HuH-7 (cell line): ENCODE results near the gene USHBP1.
"Not testable (repeated sequence)": the region's sequence is repeated elsewhere in the genome, so short reads cannot be mapped to it uniquely, and the experiment has no call there.

Experiments
- DNase-seq: peaks from one replicate; pipeline ENCODE4 v3.0.0; 2011; ENCODE audit warnings: low spot score

The USHBP1 gene

GRCh38 chr19:17264641-17264979, at the start of gene USHBP1:
TSS of gene USHBP1 (minus strand) at chr19:17264745. CDS start at chr19:17264299, 446 bp downstream.
- no peak for DNase-seq

GRCh38 chr19:17314007-17314593, 49.6 kb upstream of the USHBP1 start:
- no peak for DNase-seq

GRCh38 chr19:17312189-17313113, 47.9 kb upstream of the USHBP1 start:
- no peak for DNase-seq

- no peak for DNase-seq
Observed at GRCh38 chr19:17311455-17312188, 47.1 kb upstream of the USHBP1 start.

- no peak for DNase-seq
Observed at GRCh38 chr19:17309965-17310461, 45.5 kb upstream of the USHBP1 start.

- peak; percentile 98 for DNase-seq
Observed at GRCh38 chr19:17309198-17309964, 44.8 kb upstream of the USHBP1 start, which contains the start of gene DDA1. TSS of gene DDA1 (plus strand) at chr19:17309563. CDS start at chr19:17309655, 92 bp downstream.

GRCh38 chr19:17307876-17308377, 43.4 kb upstream of the USHBP1 start:
- no peak for DNase-seq

- DNase-seq: no peak
Observed at GRCh38 chr19:17306285-17306714, 41.8 kb upstream of the USHBP1 start.

GRCh38 chr19:17305517-17306284, 41.2 kb upstream of the USHBP1 start, which contains the start of gene MRPL34:
TSS of gene MRPL34 (plus strand) at chr19:17305872. CDS start at chr19:17305893, 21 bp downstream.
- peak; percentile 85 for DNase-seq

GRCh38 chr19:17305216-17305516, 40.6 kb upstream of the USHBP1 start:
- no peak for DNase-seq

- no peak for DNase-seq
Observed at GRCh38 chr19:17304386-17305215, 40.1 kb upstream of the USHBP1 start.

GRCh38 chr19:17303940-17304267, 39.4 kb upstream of the USHBP1 start:
- DNase-seq: no peak

- peak; percentile 97 for DNase-seq
Observed at GRCh38 chr19:17303167-17303939, 38.8 kb upstream of the USHBP1 start, which contains the start of gene ABHD8. TSS of gene ABHD8 (minus strand) at chr19:17303425. CDS start at chr19:17301616, 1,809 bp downstream.

GRCh38 chr19:17302391-17303166, 38.0 kb upstream of the USHBP1 start:
- no peak for DNase-seq

- no peak for DNase-seq
Observed at GRCh38 chr19:17300992-17301619, 36.6 kb upstream of the USHBP1 start.

- no peak for DNase-seq
Observed at GRCh38 chr19:17296976-17297375, 32.4 kb upstream of the USHBP1 start.

GRCh38 chr19:17296273-17296672, 31.7 kb upstream of the USHBP1 start:
- DNase-seq: no peak

GRCh38 chr19:17295551-17295950, 31.0 kb upstream of the USHBP1 start:
- not testable (repeated sequence) for DNase-seq
